CD14-positive monocyte (primary cell): Measurements from ENCODE around the gene DNAJC12. TPM values are rescaled to one million over a fixed set of nuclear protein-coding genes. Genes with fewer than 3 reads are reported as not detected.

Source experiments
- DNase-seq, 3 donors: peaks; one replicate each; pipeline ENCODE4 v3.0.0-alpha.2; 2011 to 2022
- H2AFZ ChIP-seq: 2 replicates; pipeline ENCODE4 v1.6.0; 2012; ENCODE audit warnings: mild to moderate bottlenecking, low read depth, low read length, inconsistent platforms; ENCODE audit not compliant: insufficient read depth, poor library complexity, severe bottlenecking
- H3K27ac ChIP-seq, 2 donors: 1 replicate in 1 of 2; 2 replicates in 1 of 2; pipeline ENCODE4 v1.5.1; 2012 to 2013; ENCODE audit warnings: low read length in 2 of 2, control low read depth in 1 of 2, inconsistent platforms in 1 of 2, low read depth in 1 of 2, mild to moderate bottlenecking in 1 of 2
- H3K27me3 ChIP-seq, 2 donors: one replicate each; pipeline versions ENCODE4 v1.6.0 to v1.6.1; 2011 to 2013; ENCODE audit warnings: low read length in 2 of 2; ENCODE audit not compliant: control insufficient read depth in 2 of 2, insufficient read depth in 2 of 2
- H3K36me3 ChIP-seq, 2 donors: replicated peaks in 1 of 2; 1 replicate in 1 of 2; 2 replicates in 1 of 2; pipeline versions ENCODE4 v1.5.1 to v1.6.1; 2012 to 2013; ENCODE audit warnings: low read length in 2 of 2, control low read depth in 1 of 2, inconsistent platforms in 1 of 2, mild to moderate bottlenecking in 1 of 2; ENCODE audit not compliant: insufficient read depth in 2 of 2, control insufficient read depth in 1 of 2
- H3K4me1 ChIP-seq, 2 donors: 1 replicate in 1 of 2; 2 replicates in 1 of 2; pipeline versions ENCODE4 v1.5.1 to v1.6.1; 2012 to 2013; ENCODE audit warnings: low read length in 2 of 2, control low read depth in 1 of 2, inconsistent platforms in 1 of 2, mild to moderate bottlenecking in 1 of 2, moderate library complexity in 1 of 2; ENCODE audit not compliant: insufficient read depth in 2 of 2, control insufficient read depth in 1 of 2
- H3K4me2 ChIP-seq: replicated peaks from 2 replicates; pipeline ENCODE3; 2012; ENCODE audit warnings: low read length, moderate library complexity, mild to moderate bottlenecking; ENCODE audit not compliant: poor library complexity, severe bottlenecking; ENCODE audit errors: extremely low read depth
- H3K4me3 ChIP-seq, 3 experiments: fragments of 200-600 bp in 1 of 3; sonication (generic) in 1 of 3; replicated peaks in 1 of 3; 1 replicate in 2 of 3; 2 replicates in 1 of 3; pipeline ENCODE4 v1.5.1; 2011 to 2013; ENCODE audit warnings: low read length in 3 of 3, mild to moderate bottlenecking in 3 of 3, control low read depth in 2 of 3, low read depth in 2 of 3, inconsistent platforms in 1 of 3, moderate library complexity in 1 of 3
- H3K79me2 ChIP-seq: 2 replicates; pipeline ENCODE4 v1.6.0; 2012; ENCODE audit warnings: mild to moderate bottlenecking, control low read depth, inconsistent platforms, low read length, moderate library complexity; ENCODE audit not compliant: insufficient read depth
- H3K9ac ChIP-seq: 2 replicates; pipeline ENCODE4 v1.6.0; 2017; ENCODE audit warnings: low read length, mild to moderate bottlenecking; ENCODE audit not compliant: insufficient read depth, poor library complexity, severe bottlenecking
- H3K9me3 ChIP-seq, 2 donors: replicated peaks in 1 of 2; 1 replicate in 1 of 2; 2 replicates in 1 of 2; pipeline versions ENCODE4 v1.5.1 to v1.6.1; 2012 to 2013; ENCODE audit warnings: low read length in 2 of 2, control low read depth in 1 of 2; ENCODE audit not compliant: control insufficient read depth in 1 of 2, insufficient read depth in 1 of 2
- H4K20me1 ChIP-seq: 2 replicates; pipeline ENCODE4 v1.6.0; 2012; ENCODE audit warnings: mild to moderate bottlenecking, low read length, control low read depth, moderate library complexity; ENCODE audit not compliant: insufficient read depth
- H3K27ac Mint-ChIP-seq, 7 donors: one replicate each; pipeline ENCODE4 v1.8.0; 2020; ENCODE audit warnings: mild to moderate bottlenecking in 7 of 7, mixed read lengths in 7 of 7, moderate library complexity in 6 of 7, inconsistent platforms in 2 of 7
- H3K27me3 Mint-ChIP-seq, 3 donors: one replicate each; pipeline ENCODE4 v1.8.0; 2021 to 2022; ENCODE audit warnings: low read depth in 3 of 3, mild to moderate bottlenecking in 3 of 3, mixed read lengths in 3 of 3, moderate library complexity in 3 of 3, inconsistent platforms in 1 of 3
- H3K36me3 Mint-ChIP-seq, 2 donors: one replicate each; pipeline ENCODE4 v1.8.0; 2020; ENCODE audit warnings: mixed read lengths in 2 of 2, inconsistent platforms in 1 of 2, mild to moderate bottlenecking in 1 of 2
- H3K4me1 Mint-ChIP-seq: one replicate; pipeline ENCODE4 v1.8.0; 2020; ENCODE audit warnings: mild to moderate bottlenecking, mixed read lengths
- H3K4me3 Mint-ChIP-seq, 2 donors: one replicate each; pipeline ENCODE4 v1.8.0; 2020; ENCODE audit warnings: mild to moderate bottlenecking in 2 of 2, mixed read lengths in 2 of 2, moderate library complexity in 1 of 2
- H3K9me3 Mint-ChIP-seq, 7 donors: one replicate each; pipeline ENCODE4 v1.8.0; 2020 to 2022; ENCODE audit warnings: mixed read lengths in 7 of 7, mild to moderate bottlenecking in 6 of 7, moderate library complexity in 6 of 7, inconsistent platforms in 2 of 7
- CTCF ChIP-seq: fragments of 200-600 bp; IDR thresholded peaks from one replicate; pipeline ENCODE4 v1.8.0; 2022; ENCODE audit warnings: antibody characterized with exemption, mild to moderate bottlenecking
- whole genome bisulfite sequencing: methylation state at CpG from one replicate; pipeline ENCODE4 v1.1.5; 2013; ENCODE audit warnings: missing lambda C conversion rate; ENCODE audit not compliant: insufficient coverage; 5-methylcytosine and 5-hydroxymethylcytosine counted together
- intact Hi-C, 2 donors: fragments of 100-400 bp; cut with micrococcal nuclease; formaldehyde crosslinking; loops; one replicate each; pipeline versions ENCODE4 v1.15.0 to v1.15.1; 2023
- polyA plus RNA-seq, 3 donors: library from polyadenylated mRNA; depleted of rRNA in 1 of 3; unstranded in 2 of 3; stranded (reverse) in 1 of 3; fragments of 300-500 nt in 2 of 3; fragments of >200 nt in 1 of 3; fragmentation: Illumina TruSeq in 2 of 3; gene quantifications; 1 replicate in 2 of 3; 2 replicates in 1 of 3; pipeline ENCODE4 v1.2.3, GENCODE V29; 2012 to 2021
- small RNA-seq: library from RNA; depleted of rRNA; stranded (forward); fragments of <200 nt; gene quantifications from one replicate; pipeline ENCODE3, GENCODE V24; 2012; ENCODE audit warnings: low read depth; ENCODE audit not compliant: insufficient read length

The DNAJC12 gene
- polyA plus RNA-seq, 3 donors: not detected

GRCh38 chr10:67760272-67760671 is 77.7 kb downstream of the DNAJC12 start:
- Mint-ChIP-seq H3K27me3 (peaks cover 1 to 11% (median 6%) of the 10 kb centered on the region in 3 donors), H3K4me1 (peaks cover 24% of the 10 kb centered on the region), H3K4me3 (no peak overlapping the region), H3K27ac (no peak overlapping the region), H3K36me3 (no peaks in the 10 kb centered on the region), H3K9me3 (peaks cover 0 to 6% (median 4%) of the 10 kb centered on the region in 7 donors)
- Histone ChIP-seq H3K4me2 (no peak overlapping the region), H3K4me1 (peaks cover 29 to 35% of the 10 kb centered on the region in 2 donors), H3K27ac (no peak overlapping the region), H2AFZ (no peak overlapping the region), H3K9ac (no peak overlapping the region), H3K27me3 (no peaks in the 10 kb centered on the region), H4K20me1 (no peaks in the 10 kb centered on the region), H3K36me3 (no peaks in the 10 kb centered on the region), H3K4me3 (no peak overlapping the region), H3K9me3 (no peaks in the 10 kb centered on the region), H3K79me2 (no peaks in the 10 kb centered on the region)
- intact Hi-C loops: loop anchor here in 1 of 2 donors (5.0 kb wide), 1 partner anchor 572 kb away; the partner anchor contains the start of genes HNRNPH3 and PBLD
- TF ChIP-seq CTCF: no peak
- DNase-seq: no peak
- WGBS: 92% methylated on average over 2 of the region's 7 CpGs

Small RNA genes within 50 kb of the gene (small RNA-seq; reads per million reads assigned to genes)
- gene RN7SL394P (not detected), gene RNU6-1250P (not detected), gene RNU6-523P (not detected)

Other genes with a start within 250 kb of the DNAJC12 start
- not detected for gene CTNNA3, start 142.0 kb downstream of the DNAJC12 start, polyA plus RNA-seq
- 1 to 10 TPM; 4.4 to 8.4 (median 8.3) TPM for gene SIRT1, start 46.5 kb upstream of the DNAJC12 start, polyA plus RNA-seq
- 10 to 100 TPM; 10.7 to 17.5 (median 14.3) TPM for gene HERC4, start 237.1 kb upstream of the DNAJC12 start, polyA plus RNA-seq